WTC11 (cell line): Measurements from ENCODE around the gene COX7A2.

Experiments
- CREB1 ChIP-seq: sonication (generic); formaldehyde crosslinking; IDR thresholded peaks from 2 replicates; pipeline ENCODE4 v1.8.0; 2023; ENCODE audit warnings: mild to moderate bottlenecking, missing genetic modification reagents
- ESRRA ChIP-seq: sonication (generic); formaldehyde crosslinking; IDR thresholded peaks from 2 replicates; pipeline ENCODE4 v1.8.1; 2022; ENCODE audit warnings: mild to moderate bottlenecking, missing genetic modification reagents, borderline replicate concordance
- FOXJ3 ChIP-seq: sonication (generic); formaldehyde crosslinking; IDR thresholded peaks from 2 replicates; pipeline ENCODE4 v1.9.0; 2021; ENCODE audit warnings: missing genetic modification reagents, mild to moderate bottlenecking, borderline replicate concordance
- KAT7 ChIP-seq: sonication (generic); formaldehyde crosslinking; IDR thresholded peaks from 2 replicates; pipeline ENCODE4 v1.8.1; 2023; ENCODE audit warnings: missing genetic modification reagents, mild to moderate bottlenecking, borderline replicate concordance
- NR1H2 ChIP-seq: sonication (generic); formaldehyde crosslinking; IDR thresholded peaks from 2 replicates; pipeline ENCODE4 v1.9.0; 2021; ENCODE audit warnings: mild to moderate bottlenecking, moderate library complexity, missing genetic modification reagents
- SP1 ChIP-seq: sonication (generic); formaldehyde crosslinking; conservative IDR thresholded peaks from 2 replicates; pipeline ENCODE4 v1.8.1; 2022; ENCODE audit warnings: missing genetic modification reagents
- ZBTB21 ChIP-seq: sonication (generic); formaldehyde crosslinking; IDR thresholded peaks from 2 replicates; pipeline ENCODE4 v1.8.1; 2023; ENCODE audit warnings: mild to moderate bottlenecking, missing genetic modification reagents, borderline replicate concordance
- ZNF232 ChIP-seq: sonication (generic); formaldehyde crosslinking; IDR thresholded peaks from 2 replicates; pipeline ENCODE4 v1.8.0; 2022; ENCODE audit warnings: mild to moderate bottlenecking, missing genetic modification reagents
- TF ChIP-seq, protein P1 (sequence below): fragments of 200-600 bp; IDR thresholded peaks from 2 replicates; pipeline ENCODE4 v1.8.0; 2022; ENCODE audit warnings: antibody characterized with exemption
- TF ChIP-seq, protein P2 (sequence below): sonication (generic); formaldehyde crosslinking; IDR thresholded peaks from 2 replicates; pipeline ENCODE4 v1.8.1; 2022; ENCODE audit warnings: low read depth, mild to moderate bottlenecking, moderate library complexity, missing genetic modification reagents, borderline replicate concordance
- TF ChIP-seq, protein P3 (sequence below): sonication (generic); formaldehyde crosslinking; IDR thresholded peaks from 2 replicates; pipeline ENCODE4 v1.8.1; 2022; ENCODE audit warnings: mild to moderate bottlenecking, missing genetic modification reagents, moderate library complexity, borderline replicate concordance
- TF ChIP-seq, protein P4 (sequence below): sonication (generic); formaldehyde crosslinking; conservative IDR thresholded peaks from 2 replicates; pipeline ENCODE4 v1.8.1; 2023; ENCODE audit warnings: mild to moderate bottlenecking, low read depth, missing genetic modification reagents, moderate library complexity
- TF ChIP-seq, protein P5 (sequence below): sonication (generic); formaldehyde crosslinking; IDR thresholded peaks from 2 replicates; pipeline ENCODE4 v1.8.1; 2023; ENCODE audit warnings: mild to moderate bottlenecking, missing genetic modification reagents
- TF ChIP-seq, protein P6 (sequence below): sonication (generic); formaldehyde crosslinking; conservative IDR thresholded peaks from 2 replicates; pipeline ENCODE4 v1.8.1; 2022; ENCODE audit warnings: mild to moderate bottlenecking, missing genetic modification reagents

DNA sequence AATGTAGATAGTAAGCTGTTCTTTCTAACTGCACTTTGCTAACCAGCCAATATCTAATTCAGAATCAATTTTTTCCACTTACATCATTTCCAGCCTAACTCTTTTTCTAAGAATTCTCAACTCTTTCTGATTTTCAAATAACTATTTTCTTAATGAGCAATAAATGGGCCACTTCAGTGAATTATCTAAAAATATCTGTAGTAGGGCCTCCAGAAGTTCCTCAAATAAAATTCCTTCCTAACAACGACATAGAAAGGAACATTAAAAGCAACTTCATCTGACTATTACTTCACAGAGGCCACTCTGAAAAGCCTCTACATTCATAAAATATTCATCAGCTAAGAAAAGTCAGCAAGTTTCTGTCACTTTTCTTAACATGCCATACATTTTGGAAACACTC, 42.6 kb downstream of the COX7A2 start:
- TF ChIP-seq ESRRA (CRISPR knock-in tag): no peak
- TF ChIP-seq, protein P1, sequence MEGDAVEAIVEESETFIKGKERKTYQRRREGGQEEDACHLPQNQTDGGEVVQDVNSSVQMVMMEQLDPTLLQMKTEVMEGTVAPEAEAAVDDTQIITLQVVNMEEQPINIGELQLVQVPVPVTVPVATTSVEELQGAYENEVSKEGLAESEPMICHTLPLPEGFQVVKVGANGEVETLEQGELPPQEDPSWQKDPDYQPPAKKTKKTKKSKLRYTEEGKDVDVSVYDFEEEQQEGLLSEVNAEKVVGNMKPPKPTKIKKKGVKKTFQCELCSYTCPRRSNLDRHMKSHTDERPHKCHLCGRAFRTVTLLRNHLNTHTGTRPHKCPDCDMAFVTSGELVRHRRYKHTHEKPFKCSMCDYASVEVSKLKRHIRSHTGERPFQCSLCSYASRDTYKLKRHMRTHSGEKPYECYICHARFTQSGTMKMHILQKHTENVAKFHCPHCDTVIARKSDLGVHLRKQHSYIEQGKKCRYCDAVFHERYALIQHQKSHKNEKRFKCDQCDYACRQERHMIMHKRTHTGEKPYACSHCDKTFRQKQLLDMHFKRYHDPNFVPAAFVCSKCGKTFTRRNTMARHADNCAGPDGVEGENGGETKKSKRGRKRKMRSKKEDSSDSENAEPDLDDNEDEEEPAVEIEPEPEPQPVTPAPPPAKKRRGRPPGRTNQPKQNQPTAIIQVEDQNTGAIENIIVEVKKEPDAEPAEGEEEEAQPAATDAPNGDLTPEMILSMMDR: no peak
- TF ChIP-seq KAT7 (CRISPR knock-in tag): no peak
- TF ChIP-seq, protein P2, sequence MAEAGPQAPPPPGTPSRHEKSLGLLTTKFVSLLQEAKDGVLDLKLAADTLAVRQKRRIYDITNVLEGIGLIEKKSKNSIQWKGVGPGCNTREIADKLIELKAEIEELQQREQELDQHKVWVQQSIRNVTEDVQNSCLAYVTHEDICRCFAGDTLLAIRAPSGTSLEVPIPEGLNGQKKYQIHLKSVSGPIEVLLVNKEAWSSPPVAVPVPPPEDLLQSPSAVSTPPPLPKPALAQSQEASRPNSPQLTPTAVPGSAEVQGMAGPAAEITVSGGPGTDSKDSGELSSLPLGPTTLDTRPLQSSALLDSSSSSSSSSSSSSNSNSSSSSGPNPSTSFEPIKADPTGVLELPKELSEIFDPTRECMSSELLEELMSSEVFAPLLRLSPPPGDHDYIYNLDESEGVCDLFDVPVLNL (CRISPR knock-in tag): no peak
- TF ChIP-seq ZBTB21 (CRISPR knock-in tag): no peak
- no peak for TF ChIP-seq ZNF232 (CRISPR knock-in tag)
- no peak for TF ChIP-seq SP1 (CRISPR knock-in tag)
- TF ChIP-seq, protein P3, sequence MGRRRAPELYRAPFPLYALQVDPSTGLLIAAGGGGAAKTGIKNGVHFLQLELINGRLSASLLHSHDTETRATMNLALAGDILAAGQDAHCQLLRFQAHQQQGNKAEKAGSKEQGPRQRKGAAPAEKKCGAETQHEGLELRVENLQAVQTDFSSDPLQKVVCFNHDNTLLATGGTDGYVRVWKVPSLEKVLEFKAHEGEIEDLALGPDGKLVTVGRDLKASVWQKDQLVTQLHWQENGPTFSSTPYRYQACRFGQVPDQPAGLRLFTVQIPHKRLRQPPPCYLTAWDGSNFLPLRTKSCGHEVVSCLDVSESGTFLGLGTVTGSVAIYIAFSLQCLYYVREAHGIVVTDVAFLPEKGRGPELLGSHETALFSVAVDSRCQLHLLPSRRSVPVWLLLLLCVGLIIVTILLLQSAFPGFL (CRISPR knock-in tag): no peak
- TF ChIP-seq, protein P4, sequence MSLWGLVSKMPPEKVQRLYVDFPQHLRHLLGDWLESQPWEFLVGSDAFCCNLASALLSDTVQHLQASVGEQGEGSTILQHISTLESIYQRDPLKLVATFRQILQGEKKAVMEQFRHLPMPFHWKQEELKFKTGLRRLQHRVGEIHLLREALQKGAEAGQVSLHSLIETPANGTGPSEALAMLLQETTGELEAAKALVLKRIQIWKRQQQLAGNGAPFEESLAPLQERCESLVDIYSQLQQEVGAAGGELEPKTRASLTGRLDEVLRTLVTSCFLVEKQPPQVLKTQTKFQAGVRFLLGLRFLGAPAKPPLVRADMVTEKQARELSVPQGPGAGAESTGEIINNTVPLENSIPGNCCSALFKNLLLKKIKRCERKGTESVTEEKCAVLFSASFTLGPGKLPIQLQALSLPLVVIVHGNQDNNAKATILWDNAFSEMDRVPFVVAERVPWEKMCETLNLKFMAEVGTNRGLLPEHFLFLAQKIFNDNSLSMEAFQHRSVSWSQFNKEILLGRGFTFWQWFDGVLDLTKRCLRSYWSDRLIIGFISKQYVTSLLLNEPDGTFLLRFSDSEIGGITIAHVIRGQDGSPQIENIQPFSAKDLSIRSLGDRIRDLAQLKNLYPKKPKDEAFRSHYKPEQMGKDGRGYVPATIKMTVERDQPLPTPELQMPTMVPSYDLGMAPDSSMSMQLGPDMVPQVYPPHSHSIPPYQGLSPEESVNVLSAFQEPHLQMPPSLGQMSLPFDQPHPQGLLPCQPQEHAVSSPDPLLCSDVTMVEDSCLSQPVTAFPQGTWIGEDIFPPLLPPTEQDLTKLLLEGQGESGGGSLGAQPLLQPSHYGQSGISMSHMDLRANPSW (CRISPR knock-in tag): no peak
- TF ChIP-seq CREB1 (CRISPR knock-in tag): no peak
- TF ChIP-seq FOXJ3 (CRISPR knock-in tag): no peak
- TF ChIP-seq, protein P5, sequence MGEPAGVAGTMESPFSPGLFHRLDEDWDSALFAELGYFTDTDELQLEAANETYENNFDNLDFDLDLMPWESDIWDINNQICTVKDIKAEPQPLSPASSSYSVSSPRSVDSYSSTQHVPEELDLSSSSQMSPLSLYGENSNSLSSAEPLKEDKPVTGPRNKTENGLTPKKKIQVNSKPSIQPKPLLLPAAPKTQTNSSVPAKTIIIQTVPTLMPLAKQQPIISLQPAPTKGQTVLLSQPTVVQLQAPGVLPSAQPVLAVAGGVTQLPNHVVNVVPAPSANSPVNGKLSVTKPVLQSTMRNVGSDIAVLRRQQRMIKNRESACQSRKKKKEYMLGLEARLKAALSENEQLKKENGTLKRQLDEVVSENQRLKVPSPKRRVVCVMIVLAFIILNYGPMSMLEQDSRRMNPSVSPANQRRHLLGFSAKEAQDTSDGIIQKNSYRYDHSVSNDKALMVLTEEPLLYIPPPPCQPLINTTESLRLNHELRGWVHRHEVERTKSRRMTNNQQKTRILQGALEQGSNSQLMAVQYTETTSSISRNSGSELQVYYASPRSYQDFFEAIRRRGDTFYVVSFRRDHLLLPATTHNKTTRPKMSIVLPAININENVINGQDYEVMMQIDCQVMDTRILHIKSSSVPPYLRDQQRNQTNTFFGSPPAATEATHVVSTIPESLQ (CRISPR knock-in tag): no peak
- TF ChIP-seq NR1H2: no peak
- TF ChIP-seq, protein P6, sequence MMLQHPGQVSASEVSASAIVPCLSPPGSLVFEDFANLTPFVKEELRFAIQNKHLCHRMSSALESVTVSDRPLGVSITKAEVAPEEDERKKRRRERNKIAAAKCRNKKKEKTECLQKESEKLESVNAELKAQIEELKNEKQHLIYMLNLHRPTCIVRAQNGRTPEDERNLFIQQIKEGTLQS (CRISPR knock-in tag): no peak
